ENCODE results near the gene CAND2. TPM values are rescaled to one million over a fixed set of nuclear protein-coding genes. Genes with fewer than 3 reads are reported as not detected.

The CAND2 gene
- total RNA-seq, 4 donors from 2014 or later: 11.5 to 29.9 (median 19.4) TPM

- Histone ChIP-seq H3K4me3 (no peak overlapping the region), H3K27ac (no peak overlapping the region), H3K4me1 (peaks cover 0 to 18% (median 5%) of the 10 kb centered on the region in 3 donors), H3K9me3 (no peaks in the 10 kb centered on the region), H3K27me3 (no peaks in the 10 kb centered on the region), H3K36me3 (peaks cover 0 to 100% of the 10 kb centered on the region in 2 donors)
- ATAC-seq: no peak
- WGBS, 2 donors (ENCODE audit: low coverage in 1 of 2): 42 to 73% methylated on average over 3 to 8 of the region's 13 CpGs
- no peak for TF ChIP-seq POLR2A (IDR thresholded peaks at IDR 0.05)
- TF ChIP-seq EP300 (IDR thresholded peaks at IDR 0.05): no peak
- no peak for TF ChIP-seq POLR2AphosphoS5 (IDR thresholded peaks at IDR 0.05)
- TF ChIP-seq, protein P1, sequence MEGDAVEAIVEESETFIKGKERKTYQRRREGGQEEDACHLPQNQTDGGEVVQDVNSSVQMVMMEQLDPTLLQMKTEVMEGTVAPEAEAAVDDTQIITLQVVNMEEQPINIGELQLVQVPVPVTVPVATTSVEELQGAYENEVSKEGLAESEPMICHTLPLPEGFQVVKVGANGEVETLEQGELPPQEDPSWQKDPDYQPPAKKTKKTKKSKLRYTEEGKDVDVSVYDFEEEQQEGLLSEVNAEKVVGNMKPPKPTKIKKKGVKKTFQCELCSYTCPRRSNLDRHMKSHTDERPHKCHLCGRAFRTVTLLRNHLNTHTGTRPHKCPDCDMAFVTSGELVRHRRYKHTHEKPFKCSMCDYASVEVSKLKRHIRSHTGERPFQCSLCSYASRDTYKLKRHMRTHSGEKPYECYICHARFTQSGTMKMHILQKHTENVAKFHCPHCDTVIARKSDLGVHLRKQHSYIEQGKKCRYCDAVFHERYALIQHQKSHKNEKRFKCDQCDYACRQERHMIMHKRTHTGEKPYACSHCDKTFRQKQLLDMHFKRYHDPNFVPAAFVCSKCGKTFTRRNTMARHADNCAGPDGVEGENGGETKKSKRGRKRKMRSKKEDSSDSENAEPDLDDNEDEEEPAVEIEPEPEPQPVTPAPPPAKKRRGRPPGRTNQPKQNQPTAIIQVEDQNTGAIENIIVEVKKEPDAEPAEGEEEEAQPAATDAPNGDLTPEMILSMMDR (IDR thresholded peaks at IDR 0.05): no peak
Observed at GRCh38 chr3:12833222-12834161, 37.0 kb downstream of the CAND2 start.

DNA sequence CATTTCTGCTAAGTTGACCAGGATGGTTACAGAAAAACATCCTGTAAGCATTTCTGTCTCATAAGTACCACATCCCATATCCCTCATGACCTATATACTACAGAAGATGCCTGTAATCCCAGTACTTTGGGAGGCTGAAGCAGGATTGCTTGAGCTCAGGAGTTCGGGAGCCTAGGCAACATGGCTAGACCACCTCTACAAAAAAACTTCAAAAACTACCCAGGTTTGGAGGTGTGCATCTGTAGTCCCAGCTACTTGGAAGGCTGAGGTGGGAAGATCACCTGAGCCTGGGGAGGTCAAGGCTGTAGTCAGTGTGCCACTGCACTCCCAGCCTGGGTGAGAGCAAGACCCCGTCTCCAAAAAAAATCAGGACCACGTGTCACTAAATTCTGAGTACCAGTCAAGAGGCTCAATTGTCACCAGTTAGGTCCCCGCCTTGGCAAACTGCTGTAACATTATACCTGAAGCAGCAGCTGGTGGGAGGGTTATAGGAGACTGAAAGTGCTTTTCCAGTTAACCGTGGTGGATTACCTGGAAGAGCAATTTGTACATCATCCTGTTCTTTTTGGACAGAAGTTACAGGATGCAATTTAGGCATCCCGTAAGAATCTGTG lies 38.7 kb downstream of the CAND2 start:
- ATAC-seq: no peak
- Histone ChIP-seq H3K27me3 (no peaks in the 10 kb centered on the region), H3K36me3 (peaks cover 0 to 100% of the 10 kb centered on the region in 2 donors), H3K4me3 (no peak overlapping the region), H3K4me1 (peaks cover 0 to 35% (median 14%) of the 10 kb centered on the region in 3 donors), H3K9me3 (no peaks in the 10 kb centered on the region), H3K27ac (no peak overlapping the region)
- TF ChIP-seq POLR2A (IDR thresholded peaks at IDR 0.05) (no peak), EP300 (IDR thresholded peaks at IDR 0.05) (no peak), POLR2AphosphoS5 (IDR thresholded peaks at IDR 0.05) (no peak)
- TF ChIP-seq, protein P1 (IDR thresholded peaks at IDR 0.05): no peak
- 64 to 68% methylated on average over 4 to 6 of the region's 6 CpGs for WGBS, 2 donors (ENCODE audit: low coverage in 1 of 2)

GRCh38 chr3:12837295-12837986 lies 41.0 kb downstream of the CAND2 start:
- ATAC-seq: no peak
- H3K36me3 ChIP-seq: peaks cover 0 to 77% of the 10 kb centered on the region in 2 donors
- no peaks in the 10 kb centered on the region for H3K9me3 ChIP-seq
- TF ChIP-seq POLR2A (IDR thresholded peaks at IDR 0.05) (no peak), POLR2AphosphoS5 (IDR thresholded peaks at IDR 0.05) (no peak), EP300 (IDR thresholded peaks at IDR 0.05) (no peak)
- TF ChIP-seq, protein P1 (IDR thresholded peaks at IDR 0.05): no peak
- H3K4me3 ChIP-seq: no peak overlapping the region
- H3K27me3 ChIP-seq: no peaks in the 10 kb centered on the region
- H3K27ac ChIP-seq: no peak overlapping the region
- 63 to 64% methylated on average over 3 to 6 of the region's 6 CpGs for WGBS, 2 donors (ENCODE audit: low coverage in 1 of 2)
- peaks cover 0 to 45% (median 14%) of the 10 kb centered on the region in 3 donors for H3K4me1 ChIP-seq

- TF ChIP-seq POLR2A (IDR thresholded peaks at IDR 0.05): no peak
- TF ChIP-seq, protein P1 (IDR thresholded peaks at IDR 0.05): no peak
- TF ChIP-seq POLR2AphosphoS5 (IDR thresholded peaks at IDR 0.05): no peak
- no peak for TF ChIP-seq EP300 (IDR thresholded peaks at IDR 0.05)
- Histone ChIP-seq H3K4me1 (peaks cover 0 to 45% (median 14%) of the 10 kb centered on the region in 3 donors), H3K27me3 (no peaks in the 10 kb centered on the region), H3K4me3 (no peak overlapping the region), H3K27ac (peak overlapping the region in 1 of 4 donors; percentile 24), H3K36me3 (peaks cover 0 to 67% of the 10 kb centered on the region in 2 donors), H3K9me3 (no peaks in the 10 kb centered on the region)
- no peak for ATAC-seq
- WGBS, 2 donors (ENCODE audit: low coverage in 1 of 2): 58 to 59% methylated on average over 9 to 12 of the region's 13 CpGs
Observed at GRCh38 chr3:12838179-12838965, 41.9 kb downstream of the CAND2 start.

All from gastroesophageal sphincter (tissue), 4 donors.